WI38 (cell line): Measurements from ENCODE around the gene PRXL2A.

ENCODE experiments used
- H3K4me3 ChIP-seq: 2 replicates; pipeline ENCODE4 v1.5.1; 2011; ENCODE audit warnings: low read depth, mild to moderate bottlenecking, control low read depth, low read length
- TF ChIP-seq, protein P1 (sequence below): IDR thresholded peaks from 2 replicates; pipeline ENCODE4 v1.5.1; 2012; ENCODE audit warnings: low read depth, mild to moderate bottlenecking, control low read depth, low read length

PRXL2A gene

DNA sequence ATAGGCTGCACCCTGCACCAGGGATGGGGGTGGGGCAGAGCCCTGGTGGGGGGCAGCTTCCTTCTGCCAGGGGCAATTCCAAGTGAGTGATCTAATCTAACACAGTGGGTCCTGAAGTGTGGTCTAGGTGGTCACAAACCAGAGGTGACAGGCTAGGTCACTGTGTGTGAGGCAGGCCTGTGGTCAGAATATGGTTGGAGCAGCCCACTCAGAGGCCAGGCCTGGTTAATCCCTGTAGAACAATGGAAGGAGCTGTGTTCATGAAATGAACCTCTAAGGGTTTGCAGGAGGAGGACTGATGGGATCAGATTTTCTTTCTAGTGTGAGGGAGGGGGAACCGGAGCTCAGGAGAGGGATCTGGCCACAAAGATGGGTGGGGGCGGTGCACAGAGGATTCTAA, 35.8 kb downstream of the PRXL2A start:
- TF ChIP-seq, protein P1, sequence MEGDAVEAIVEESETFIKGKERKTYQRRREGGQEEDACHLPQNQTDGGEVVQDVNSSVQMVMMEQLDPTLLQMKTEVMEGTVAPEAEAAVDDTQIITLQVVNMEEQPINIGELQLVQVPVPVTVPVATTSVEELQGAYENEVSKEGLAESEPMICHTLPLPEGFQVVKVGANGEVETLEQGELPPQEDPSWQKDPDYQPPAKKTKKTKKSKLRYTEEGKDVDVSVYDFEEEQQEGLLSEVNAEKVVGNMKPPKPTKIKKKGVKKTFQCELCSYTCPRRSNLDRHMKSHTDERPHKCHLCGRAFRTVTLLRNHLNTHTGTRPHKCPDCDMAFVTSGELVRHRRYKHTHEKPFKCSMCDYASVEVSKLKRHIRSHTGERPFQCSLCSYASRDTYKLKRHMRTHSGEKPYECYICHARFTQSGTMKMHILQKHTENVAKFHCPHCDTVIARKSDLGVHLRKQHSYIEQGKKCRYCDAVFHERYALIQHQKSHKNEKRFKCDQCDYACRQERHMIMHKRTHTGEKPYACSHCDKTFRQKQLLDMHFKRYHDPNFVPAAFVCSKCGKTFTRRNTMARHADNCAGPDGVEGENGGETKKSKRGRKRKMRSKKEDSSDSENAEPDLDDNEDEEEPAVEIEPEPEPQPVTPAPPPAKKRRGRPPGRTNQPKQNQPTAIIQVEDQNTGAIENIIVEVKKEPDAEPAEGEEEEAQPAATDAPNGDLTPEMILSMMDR, result no peak
- H3K4me3 ChIP-seq, result no peak overlapping the region

GRCh38 chr10:80444646-80445319, 36.4 kb downstream of the PRXL2A start:
- H3K4me3 ChIP-seq, result no peak overlapping the region
- TF ChIP-seq, protein P1, result peak; percentile 95

GRCh38 chr10:80447436-80448190, 39.3 kb downstream of the PRXL2A start:
- TF ChIP-seq, protein P1, result no peak
- H3K4me3 ChIP-seq, result no peak overlapping the region

GRCh38 chr10:80448209-80448942, 40.0 kb downstream of the PRXL2A start:
- TF ChIP-seq, protein P1, result no peak
- H3K4me3 ChIP-seq, result no peak overlapping the region

- H3K4me3 ChIP-seq, result no peak overlapping the region
- TF ChIP-seq, protein P1, result no peak
Measured at GRCh38 chr10:80449520-80449919, 41.2 kb downstream of the PRXL2A start.

- TF ChIP-seq, protein P1, result no peak
- no peak overlapping the region for H3K4me3 ChIP-seq
Measured at GRCh38 chr10:80451132-80451531, 42.8 kb downstream of the PRXL2A start.
